GM19395 (cell line): ENCODE data around the gene NRSN1.

Experiments
- ATAC-seq: cut with Tn5 transposase; IDR thresholded peaks from one replicate; pipeline ENCODE4 v1.9.1; 2021; ENCODE audit warnings: mild to moderate bottlenecking, moderate library complexity; ENCODE audit not compliant: unreplicated experiment

Gene NRSN1

DNA sequence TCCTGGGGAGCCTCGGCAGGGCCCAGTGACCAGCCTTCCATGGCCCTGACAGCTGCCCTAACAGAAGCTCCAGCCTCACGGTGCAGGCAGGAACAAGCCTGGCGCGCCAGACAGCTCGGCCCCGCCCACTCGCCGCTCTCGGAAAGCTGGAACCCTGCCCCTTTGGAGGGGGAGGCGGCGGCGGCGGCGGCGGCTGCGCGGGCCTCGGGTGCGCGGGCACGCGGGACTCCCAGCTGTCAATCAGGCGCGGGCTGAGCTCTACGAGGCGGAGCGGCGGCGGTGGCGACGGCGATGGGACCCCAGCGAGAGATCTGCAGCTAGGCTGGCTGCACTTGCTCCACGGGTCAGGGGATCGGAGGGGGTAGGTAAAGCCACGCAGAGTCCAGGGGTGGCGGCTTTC, at the start of gene NRSN1:
Gene NRSN1, plus strand, starts transcription at position 236 of the 400 bp plus-strand sequence. CDS start 8,113 bp downstream, outside the sequence.
- ATAC-seq: no peak

GRCh38 chr6:24078200-24078599, 47.8 kb upstream of the NRSN1 start:
- no peak for ATAC-seq

DNA sequence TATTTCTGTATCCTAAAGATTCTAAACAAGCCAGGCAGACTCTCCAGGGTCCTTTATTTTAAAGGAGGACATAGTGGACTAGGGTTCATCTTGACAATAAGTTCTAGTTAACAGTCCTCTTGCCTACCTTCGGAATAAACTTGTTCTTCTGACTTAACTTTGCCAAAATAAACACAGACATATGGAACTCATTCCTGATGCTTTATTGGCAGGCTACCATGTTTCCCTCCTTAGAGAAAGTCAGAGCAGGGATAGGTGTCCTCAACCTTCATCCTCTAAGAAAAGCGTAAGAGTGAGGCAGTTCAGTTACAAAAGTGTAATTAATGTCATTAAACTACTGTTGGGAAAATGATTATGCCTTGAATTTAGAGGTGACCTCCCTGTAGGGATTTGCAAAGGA, 46.9 kb upstream of the NRSN1 start:
- ATAC-seq: no peak

GRCh38 chr6:24080711-24081110, 45.3 kb upstream of the NRSN1 start:
- no peak for ATAC-seq

GRCh38 chr6:24089736-24090135, 36.3 kb upstream of the NRSN1 start:
- no peak for ATAC-seq

DNA sequence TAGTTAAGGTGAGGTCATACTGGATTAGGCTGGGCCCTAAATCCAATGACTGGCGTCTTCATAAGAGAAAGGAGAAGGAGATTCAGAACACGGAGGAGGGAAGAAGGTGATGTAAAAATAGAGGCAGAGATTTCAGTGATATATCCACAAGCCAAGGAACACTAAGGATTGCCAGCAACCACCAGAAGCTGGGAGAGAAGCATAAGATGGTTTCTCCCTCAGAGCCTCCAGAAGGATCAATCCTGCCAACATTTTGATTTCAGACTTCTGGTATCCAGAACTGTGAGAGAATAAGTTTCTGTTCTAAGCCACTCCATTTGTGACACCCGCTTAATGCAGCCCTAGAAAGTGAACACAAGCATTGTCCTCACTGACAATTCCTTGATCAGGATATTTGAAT, 33.6 kb upstream of the NRSN1 start:
- no peak for ATAC-seq

GRCh38 chr6:24093381-24093780, 32.6 kb upstream of the NRSN1 start:
- no peak for ATAC-seq

DNA sequence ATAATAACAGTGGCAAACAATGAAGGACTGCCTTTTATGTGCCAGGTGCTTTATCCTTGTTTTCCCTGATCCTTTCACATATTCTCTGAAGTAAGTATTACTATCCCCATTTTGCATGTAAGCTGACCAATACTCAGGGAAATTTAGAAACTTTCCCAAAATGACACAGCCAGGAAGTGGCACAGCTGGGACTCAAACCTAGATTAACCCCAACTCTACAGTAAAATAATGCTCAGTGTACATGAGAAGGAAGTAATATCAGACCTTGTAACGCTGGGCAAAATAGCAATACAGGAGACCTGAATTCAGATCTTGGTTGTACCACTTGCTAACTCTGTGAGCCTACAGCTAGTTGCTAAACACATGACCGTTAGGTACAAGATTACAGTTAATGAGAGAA, 26.8 kb upstream of the NRSN1 start:
- ATAC-seq: no peak

GRCh38 chr6:24100024-24100769, 25.8 kb upstream of the NRSN1 start:
- no peak for ATAC-seq

- ATAC-seq: no peak
These were observed 25.3 kb upstream of the NRSN1 start for GRCh38 chr6:24100770-24101155.

- ATAC-seq: no peak
These were observed 20.8 kb upstream of the NRSN1 start for GRCh38 chr6:24105191-24105590.

DNA sequence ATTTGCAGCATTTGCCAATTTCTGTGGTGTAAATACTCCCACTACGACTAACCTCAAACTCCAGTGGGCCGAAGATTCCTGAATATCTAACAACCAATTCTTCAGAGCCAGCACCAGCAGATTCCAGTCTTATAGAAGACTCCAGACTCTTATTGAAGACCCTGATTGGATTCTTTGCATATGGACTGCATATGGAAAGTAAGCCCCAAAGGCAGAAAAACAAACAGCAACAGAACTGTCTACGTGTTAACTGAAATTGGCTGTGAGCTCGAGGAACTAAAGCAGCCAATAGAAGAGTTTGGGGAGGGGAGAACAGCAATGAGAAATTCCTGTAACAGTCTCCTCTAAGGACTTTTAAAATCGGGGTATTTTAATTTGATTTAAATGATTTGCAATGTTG, 19.7 kb upstream of the NRSN1 start:
- ATAC-seq: no peak

GRCh38 chr6:24107294-24107693, 18.7 kb upstream of the NRSN1 start:
- no peak for ATAC-seq

DNA sequence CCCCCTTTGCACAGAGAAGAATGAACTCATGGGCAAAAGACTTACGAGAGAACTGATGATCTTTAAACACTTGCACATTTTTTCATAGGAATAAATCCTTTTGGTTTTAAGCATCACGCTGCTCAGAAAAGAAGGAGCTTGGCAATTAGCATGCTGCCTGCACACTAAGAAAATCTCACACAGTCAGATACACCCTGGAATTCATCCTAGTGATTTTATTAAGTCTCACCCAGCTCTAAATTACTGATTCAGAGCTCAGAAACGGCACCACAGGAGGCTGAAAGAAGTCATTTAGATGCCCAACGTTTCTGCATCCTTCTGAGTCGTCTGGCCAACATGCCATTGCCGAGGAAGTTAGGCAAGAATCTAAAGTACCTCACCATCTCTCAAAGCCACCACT, 18.0 kb upstream of the NRSN1 start:
- ATAC-seq: no peak

DNA sequence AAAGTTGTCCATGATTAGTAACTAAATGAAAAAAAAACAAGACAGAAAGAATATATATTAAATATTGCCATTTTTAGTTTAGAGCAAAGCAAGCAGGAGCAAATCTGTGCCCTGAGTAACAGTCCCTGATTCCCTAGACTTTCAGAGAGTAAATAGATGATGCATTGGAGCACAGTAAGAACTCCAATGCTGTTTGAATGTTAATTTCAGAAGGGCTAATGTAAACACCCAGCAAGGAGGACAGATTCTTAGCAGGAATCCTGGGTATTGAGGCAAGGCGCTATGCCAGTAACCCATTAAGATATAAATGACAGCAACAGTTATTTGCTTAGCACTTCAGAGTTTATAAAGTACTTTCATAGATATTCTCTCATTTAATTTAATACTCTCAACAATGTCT, 15.6 kb upstream of the NRSN1 start:
- no peak for ATAC-seq

DNA sequence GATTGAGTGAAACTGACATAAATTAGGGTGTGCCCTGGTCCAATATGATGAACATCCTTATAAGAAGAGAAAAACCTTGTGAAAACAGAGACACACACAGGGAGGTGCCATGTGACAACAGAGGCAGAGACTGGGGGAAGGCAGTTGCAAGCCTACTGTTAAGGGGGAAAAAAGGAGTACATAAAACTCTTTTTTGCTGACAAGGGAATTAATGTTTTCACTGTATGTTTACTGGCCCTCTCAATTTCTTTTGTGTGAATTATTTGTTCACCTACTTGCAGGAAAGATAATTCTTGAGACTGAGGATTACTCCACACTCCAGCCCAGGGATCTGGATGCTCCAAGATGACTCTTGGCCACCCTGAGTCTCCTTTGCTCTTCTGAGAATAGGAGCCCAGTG, 12.1 kb upstream of the NRSN1 start:
- no peak for ATAC-seq

GRCh38 chr6:24117021-24117420, 9.0 kb upstream of the NRSN1 start:
- ATAC-seq: no peak

DNA sequence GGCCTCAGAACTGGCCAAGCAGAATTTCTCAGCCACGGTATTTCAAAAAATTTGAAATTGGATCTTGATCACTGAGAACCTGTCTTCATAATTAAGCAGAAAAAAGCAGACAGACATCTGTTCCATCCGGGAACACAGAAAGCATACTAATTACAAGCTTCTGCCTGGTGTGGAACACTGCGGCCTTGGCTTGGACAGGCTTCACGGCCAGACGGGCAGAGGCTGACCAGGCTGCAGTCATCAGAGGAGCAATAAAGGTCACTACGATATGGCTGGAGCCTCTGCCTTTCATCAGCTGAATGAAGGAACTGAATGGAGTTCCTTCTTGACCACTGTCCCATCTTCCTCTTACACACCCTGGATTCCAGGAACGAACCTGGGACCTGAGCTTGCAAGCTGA, 3.9 kb upstream of the NRSN1 start:
- no peak for ATAC-seq

DNA sequence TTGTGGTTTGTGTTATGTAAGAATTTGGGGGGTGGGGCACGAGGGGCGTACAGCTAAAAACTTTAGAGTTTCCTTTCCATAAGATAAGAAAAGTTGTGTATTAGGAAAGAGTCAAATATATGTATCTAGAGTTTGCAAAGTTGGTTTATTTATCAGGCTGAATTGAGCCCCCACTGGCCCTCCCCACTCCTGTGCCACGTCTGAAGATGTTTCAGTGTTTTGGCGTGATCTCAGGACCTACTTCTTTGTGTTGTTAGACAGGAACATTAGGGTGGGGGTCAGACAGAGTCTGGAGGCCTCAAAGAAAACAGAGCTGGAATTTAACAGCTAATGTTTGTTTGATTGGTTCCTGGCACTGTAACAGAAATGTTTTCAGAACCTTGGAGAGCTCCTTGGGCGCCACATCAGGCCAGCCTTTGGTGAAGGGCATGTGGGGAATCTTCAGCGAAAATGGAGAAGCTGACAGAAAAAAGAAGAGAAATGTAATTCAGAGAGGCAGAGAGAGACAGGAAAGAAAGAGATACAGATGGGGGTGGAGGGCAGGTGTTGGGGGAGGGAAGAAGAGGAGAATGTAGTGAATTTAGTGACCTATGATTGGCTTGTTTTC, 674 bp downstream of the NRSN1 start:
- peak; percentile 78 for ATAC-seq

GRCh38 chr6:24127316-24127715, 1.3 kb downstream of the NRSN1 start:
- ATAC-seq: no peak

DNA sequence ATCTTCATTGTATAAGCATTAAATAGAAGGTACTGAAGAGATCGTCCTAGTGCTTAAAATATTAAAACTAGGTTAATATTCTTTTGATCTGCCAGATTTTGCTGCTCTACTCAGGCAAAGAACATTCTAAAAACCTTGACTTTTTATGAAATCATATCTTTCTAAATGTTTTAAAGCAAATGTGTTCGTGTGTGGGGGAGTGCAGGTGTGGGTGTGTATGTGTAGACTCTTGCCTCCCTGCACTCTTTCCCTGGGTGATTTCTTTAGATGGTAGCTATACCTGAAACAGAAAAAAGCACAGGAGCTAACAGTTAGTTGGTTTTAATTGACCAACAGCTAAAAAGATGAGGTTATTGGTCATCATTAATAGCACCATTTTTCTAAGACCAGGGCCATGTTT, 5.7 kb downstream of the NRSN1 start:
- ATAC-seq: no peak

GRCh38 chr6:24139080-24139479, 13.1 kb downstream of the NRSN1 start:
- ATAC-seq: no peak

DNA sequence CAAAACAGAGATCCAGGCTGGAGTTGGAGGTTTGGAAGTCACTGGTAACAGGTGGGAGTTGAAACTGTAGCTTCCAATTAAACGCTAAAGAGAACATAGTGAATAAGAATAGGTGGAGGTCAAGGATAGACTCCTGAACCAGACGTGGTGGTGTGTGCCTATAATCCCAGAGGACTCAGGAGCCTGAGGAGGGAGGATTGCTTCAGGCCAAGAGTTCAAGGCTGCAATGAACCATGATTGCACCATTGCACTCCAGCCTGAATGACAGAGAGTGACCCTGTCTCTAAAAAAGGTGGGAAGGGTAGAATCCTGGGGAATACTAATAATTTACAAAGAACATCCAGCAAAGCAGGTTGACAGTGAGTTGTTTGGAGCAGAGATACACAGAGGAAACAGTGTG, 13.6 kb downstream of the NRSN1 start:
- no peak for ATAC-seq
